Measurements from ENCODE around the gene FCHSD2.

Gene FCHSD2

GRCh38 chr11:72831521-72832300, 310.4 kb downstream of the FCHSD2 start:
- Histone ChIP-seq H3K27ac (ENCODE audit: low read depth, low read length) (no peak overlapping the region), H3K4ac (ENCODE audit: low read depth, low read length) (no peak overlapping the region), H3K36me3 (ENCODE audit: control insufficient read depth, insufficient read depth, low read length) (no peaks in the 10 kb centered on the region), H2BK120ac (ENCODE audit: low read depth, low read length) (no peak overlapping the region), H4K8ac (ENCODE audit: low read depth, low read length) (no peak overlapping the region), H3K23ac (ENCODE audit: low read length) (no peak overlapping the region), H3K4me1 (ENCODE audit: control insufficient read depth, low read depth, low read length) (no peaks in the 10 kb centered on the region), H3K79me1 (ENCODE audit: low read length) (no peaks in the 10 kb centered on the region), H2BK15ac (replicated peaks; ENCODE audit: low read depth) (no peak overlapping the region), H3K4me3 (ENCODE audit: low read length) (no peak overlapping the region), H3K18ac (ENCODE audit: low read length) (no peak overlapping the region), H2AK5ac (ENCODE audit: low read length) (no peak overlapping the region), H2BK5ac (ENCODE audit: low read length) (no peak overlapping the region), H3K56ac (ENCODE audit: low read length) (peak overlapping the region; percentile 49), H3K79me2 (ENCODE audit: control insufficient read depth, insufficient read depth, low read length) (no peaks in the 10 kb centered on the region), H3K27me3 (ENCODE audit: insufficient read depth, low read length, poor library complexity) (no peaks in the 10 kb centered on the region), H3K9ac (ENCODE audit: low read length) (no peak overlapping the region), H4K5ac (ENCODE audit: low read length) (no peak overlapping the region), H3K4me2 (ENCODE audit: low read length) (no peak overlapping the region)
- no CpG with 5 or more reads among the region's 13 CpGs for WGBS (ENCODE audit: extremely low coverage, insufficient coverage, low lambda C conversion rate)
- DNase-seq: peak; percentile 87

DNA sequence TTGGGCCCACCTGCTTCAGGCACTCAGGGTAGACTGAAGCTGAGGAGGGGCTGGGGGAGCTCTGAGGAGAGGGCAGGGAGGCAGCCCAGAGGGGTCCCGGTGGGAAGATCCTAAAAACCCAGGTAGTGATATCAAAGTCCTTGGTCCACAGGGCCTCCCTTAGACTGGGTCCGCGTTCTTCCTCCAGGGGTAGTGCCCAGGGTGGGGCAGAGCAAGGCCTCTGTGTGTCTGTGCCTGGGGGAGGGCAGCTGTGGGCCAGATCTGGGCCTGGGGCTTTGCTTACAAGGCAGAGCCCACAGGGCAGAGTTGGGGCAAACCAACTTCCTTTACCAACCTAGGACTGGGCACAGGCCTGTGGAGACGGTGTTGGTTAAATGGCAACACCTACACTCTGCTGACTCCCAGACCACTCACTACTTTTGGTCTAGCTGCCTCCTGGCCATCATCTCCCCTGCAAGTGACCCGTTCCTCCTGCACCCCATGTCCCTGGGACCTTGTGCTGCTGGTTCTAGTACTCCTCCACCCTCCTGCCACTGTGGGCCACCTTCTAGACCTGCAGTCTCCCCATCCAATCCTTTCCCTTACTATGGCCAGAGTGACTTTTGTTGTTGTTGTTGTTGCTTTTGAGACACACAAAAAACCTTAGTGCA, 312.1 kb downstream of the FCHSD2 start:
- Histone ChIP-seq H3K27me3 (ENCODE audit: insufficient read depth, low read length, poor library complexity) (no peaks in the 10 kb centered on the region), H3K4me2 (ENCODE audit: low read length) (no peak overlapping the region), H3K4me1 (ENCODE audit: control insufficient read depth, low read depth, low read length) (no peaks in the 10 kb centered on the region), H3K56ac (ENCODE audit: low read length) (no peak overlapping the region), H3K36me3 (ENCODE audit: control insufficient read depth, insufficient read depth, low read length) (no peaks in the 10 kb centered on the region), H2BK120ac (ENCODE audit: low read depth, low read length) (no peak overlapping the region), H3K79me1 (ENCODE audit: low read length) (no peaks in the 10 kb centered on the region), H3K9ac (ENCODE audit: low read length) (no peak overlapping the region), H2BK5ac (ENCODE audit: low read length) (no peak overlapping the region), H3K27ac (ENCODE audit: low read depth, low read length) (no peak overlapping the region), H3K18ac (ENCODE audit: low read length) (no peak overlapping the region), H4K8ac (ENCODE audit: low read depth, low read length) (no peak overlapping the region), H2BK15ac (replicated peaks; ENCODE audit: low read depth) (no peak overlapping the region), H2AK5ac (ENCODE audit: low read length) (no peak overlapping the region), H4K5ac (ENCODE audit: low read length) (no peak overlapping the region), H3K79me2 (ENCODE audit: control insufficient read depth, insufficient read depth, low read length) (no peaks in the 10 kb centered on the region), H3K23ac (ENCODE audit: low read length) (no peak overlapping the region), H3K4ac (ENCODE audit: low read depth, low read length) (no peak overlapping the region), H3K4me3 (ENCODE audit: low read length) (no peak overlapping the region)
- DNase-seq: no peak
- no CpG with 5 or more reads among the region's 5 CpGs for WGBS (ENCODE audit: extremely low coverage, insufficient coverage, low lambda C conversion rate)

DNA sequence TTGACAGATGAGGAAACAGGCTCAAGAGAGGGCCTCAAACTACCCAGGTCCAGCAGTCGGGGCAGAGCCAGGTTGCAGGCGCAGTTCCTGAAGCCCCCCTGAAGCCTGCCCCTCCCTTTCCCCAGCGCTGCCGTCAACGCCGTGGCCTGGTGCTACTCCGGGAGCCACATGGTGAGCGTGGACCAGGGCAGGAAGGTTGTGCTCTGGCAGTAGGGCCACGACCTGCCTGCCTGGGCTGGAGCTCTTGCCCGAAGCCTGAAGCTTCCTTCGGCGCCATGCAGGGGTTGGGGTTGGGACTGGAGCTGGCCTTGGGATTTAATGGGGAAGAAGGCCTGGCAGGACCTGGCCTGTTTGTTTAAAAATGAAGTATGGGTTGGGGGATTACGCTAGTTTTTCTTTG, 312.9 kb downstream of the FCHSD2 start:
- H3K4me3 ChIP-seq (ENCODE audit: low read length): no peak overlapping the region
- no peaks in the 10 kb centered on the region for H3K4me1 ChIP-seq (ENCODE audit: control insufficient read depth, low read depth, low read length)
- no peaks in the 10 kb centered on the region for H3K36me3 ChIP-seq (ENCODE audit: control insufficient read depth, insufficient read depth, low read length)
- no peak overlapping the region for H3K4ac ChIP-seq (ENCODE audit: low read depth, low read length)
- no peaks in the 10 kb centered on the region for H3K79me1 ChIP-seq (ENCODE audit: low read length)
- no peak overlapping the region for H3K18ac ChIP-seq (ENCODE audit: low read length)
- no peak for DNase-seq
- H3K56ac ChIP-seq (ENCODE audit: low read length): no peak overlapping the region
- no peak overlapping the region for H3K27ac ChIP-seq (ENCODE audit: low read depth, low read length)
- no peak overlapping the region for H2BK120ac ChIP-seq (ENCODE audit: low read depth, low read length)
- no peak overlapping the region for H3K4me2 ChIP-seq (ENCODE audit: low read length)
- H3K27me3 ChIP-seq (ENCODE audit: insufficient read depth, low read length, poor library complexity): no peaks in the 10 kb centered on the region
- H2AK5ac ChIP-seq (ENCODE audit: low read length): no peak overlapping the region
- H2BK15ac ChIP-seq (replicated peaks; ENCODE audit: low read depth): no peak overlapping the region
- no peak overlapping the region for H4K5ac ChIP-seq (ENCODE audit: low read length)
- no peak overlapping the region for H4K8ac ChIP-seq (ENCODE audit: low read depth, low read length)
- H3K9ac ChIP-seq (ENCODE audit: low read length): no peak overlapping the region
- H3K23ac ChIP-seq (ENCODE audit: low read length): no peak overlapping the region
- WGBS (ENCODE audit: extremely low coverage, insufficient coverage, low lambda C conversion rate): no CpG with 5 or more reads among the region's 13 CpGs
- no peaks in the 10 kb centered on the region for H3K79me2 ChIP-seq (ENCODE audit: control insufficient read depth, insufficient read depth, low read length)
- no peak overlapping the region for H2BK5ac ChIP-seq (ENCODE audit: low read length)

- Histone ChIP-seq H3K79me1 (ENCODE audit: low read length) (no peaks in the 10 kb centered on the region), H3K79me2 (ENCODE audit: control insufficient read depth, insufficient read depth, low read length) (no peaks in the 10 kb centered on the region), H2BK5ac (ENCODE audit: low read length) (no peak overlapping the region), H3K36me3 (ENCODE audit: control insufficient read depth, insufficient read depth, low read length) (no peaks in the 10 kb centered on the region), H2AK5ac (ENCODE audit: low read length) (no peak overlapping the region), H3K4ac (ENCODE audit: low read depth, low read length) (no peak overlapping the region), H2BK120ac (ENCODE audit: low read depth, low read length) (no peak overlapping the region), H2BK15ac (replicated peaks; ENCODE audit: low read depth) (no peak overlapping the region), H3K4me3 (ENCODE audit: low read length) (no peak overlapping the region), H3K9ac (ENCODE audit: low read length) (no peak overlapping the region), H4K5ac (ENCODE audit: low read length) (no peak overlapping the region), H3K4me2 (ENCODE audit: low read length) (no peak overlapping the region), H4K8ac (ENCODE audit: low read depth, low read length) (no peak overlapping the region), H3K18ac (ENCODE audit: low read length) (no peak overlapping the region), H3K4me1 (ENCODE audit: control insufficient read depth, low read depth, low read length) (no peaks in the 10 kb centered on the region), H3K23ac (ENCODE audit: low read length) (no peak overlapping the region), H3K27me3 (ENCODE audit: insufficient read depth, low read length, poor library complexity) (no peaks in the 10 kb centered on the region), H3K56ac (ENCODE audit: low read length) (no peak overlapping the region), H3K27ac (ENCODE audit: low read depth, low read length) (no peak overlapping the region)
- DNase-seq: no peak
- WGBS (ENCODE audit: extremely low coverage, insufficient coverage, low lambda C conversion rate): no CpG with 5 or more reads among the region's 7 CpGs
Observed at GRCh38 chr11:72828692-72829101, 313.4 kb downstream of the FCHSD2 start.

GRCh38 chr11:72828081-72828567, 314.0 kb downstream of the FCHSD2 start:
- Histone ChIP-seq H3K27me3 (ENCODE audit: insufficient read depth, low read length, poor library complexity) (no peaks in the 10 kb centered on the region), H3K9ac (ENCODE audit: low read length) (no peak overlapping the region), H3K56ac (ENCODE audit: low read length) (no peak overlapping the region), H3K79me1 (ENCODE audit: low read length) (no peaks in the 10 kb centered on the region), H3K27ac (ENCODE audit: low read depth, low read length) (no peak overlapping the region), H2BK5ac (ENCODE audit: low read length) (no peak overlapping the region), H3K18ac (ENCODE audit: low read length) (no peak overlapping the region), H2AK5ac (ENCODE audit: low read length) (no peak overlapping the region), H3K4me3 (ENCODE audit: low read length) (no peak overlapping the region), H3K4me2 (ENCODE audit: low read length) (no peak overlapping the region), H3K36me3 (ENCODE audit: control insufficient read depth, insufficient read depth, low read length) (no peaks in the 10 kb centered on the region), H2BK15ac (replicated peaks; ENCODE audit: low read depth) (no peak overlapping the region), H3K4me1 (ENCODE audit: control insufficient read depth, low read depth, low read length) (no peaks in the 10 kb centered on the region), H3K79me2 (ENCODE audit: control insufficient read depth, insufficient read depth, low read length) (no peaks in the 10 kb centered on the region), H4K5ac (ENCODE audit: low read length) (no peak overlapping the region), H3K4ac (ENCODE audit: low read depth, low read length) (no peak overlapping the region), H4K8ac (ENCODE audit: low read depth, low read length) (no peak overlapping the region), H2BK120ac (ENCODE audit: low read depth, low read length) (no peak overlapping the region), H3K23ac (ENCODE audit: low read length) (no peak overlapping the region)
- no peak for DNase-seq
- no CpG with 5 or more reads among the region's 11 CpGs for WGBS (ENCODE audit: extremely low coverage, insufficient coverage, low lambda C conversion rate)

All from mesendoderm (in vitro differentiated cells).